GM12878 (cell line): ENCODE data around the gene CBFA2T3. TPM values are rescaled to one million over a fixed set of nuclear protein-coding genes. Genes with fewer than 3 reads are reported as not detected.

Source experiments
- ATAC-seq: fragments of 200-7000 bp; cut with Tn5 transposase; 3 replicates; pipeline ENCODE4 v1.9.1; 2020; ENCODE audit warnings: mild to moderate bottlenecking, moderate library complexity
- BruUV-seq: library from RNA; stranded (reverse); fragments of 400-500 nt; replicated peaks from 2 replicates; lab custom pipeline; 2021; lab: Mats Ljungman, UMichigan
- CTCF ChIA-PET: fragments of 300-600 bp; sonication (Branson Sonifier 250); formaldehyde crosslinking; extraction: SDS; loops from one replicate; lab custom pipeline; 2021; ENCODE audit warnings: inconsistent platforms; lab: Yijun Ruan, JAX
- POLR2A ChIA-PET: fragments of 350-600 bp; formaldehyde crosslinking; extraction: SDS; loops from one replicate; lab custom pipeline; 2021; ENCODE audit warnings: inconsistent platforms; lab: Charles Lee
- RAD21 ChIA-PET: fragments of 300-600 bp; sonication (Branson Sonifier 250); formaldehyde crosslinking; loops from one replicate; lab custom pipeline; 2023; ENCODE audit warnings: antibody characterized with exemption; ENCODE audit not compliant: unreplicated experiment; lab: Charles Lee
- SMC1A ChIA-PET: fragments of 300-600 bp; sonication (Branson Sonifier 250); formaldehyde crosslinking; loops from one replicate; lab custom pipeline; 2023; ENCODE audit not compliant: unreplicated experiment, uncharacterized antibody; lab: Charles Lee
- DNase-seq: peaks from one replicate; pipeline ENCODE4 v3.0.0-alpha.2; 2011; ENCODE audit warnings: low read depth, low spot score
- FAIRE-seq: peaks from 3 replicates; lab custom pipeline; 2011; peaks lifted over from hg19 to GRCh38; lab: Jason Lieb, UNC
- H2AFZ ChIP-seq: 2 replicates; pipeline ENCODE4 v1.6.0; 2011; ENCODE audit warnings: low read depth, low read length, control low read depth; ENCODE audit not compliant: control insufficient read depth
- H3K27ac ChIP-seq: 2 replicates; pipeline ENCODE4 v1.5.1; 2011; ENCODE audit warnings: control low read depth; ENCODE audit not compliant: control insufficient read depth, insufficient read depth
- H3K27me3 ChIP-seq, 2 experiments: replicated peaks in 1 of 2; 2 replicates each; pipeline versions ENCODE4 v1.6.0 to v1.6.1; 2011; ENCODE audit warnings: low read length in 1 of 2; ENCODE audit not compliant: control insufficient read depth in 2 of 2, insufficient read depth in 2 of 2
- H3K36me3 ChIP-seq, 2 experiments: 2 replicates each; pipeline ENCODE4 v1.5.1; 2011; ENCODE audit warnings: low read length in 1 of 2; ENCODE audit not compliant: control insufficient read depth in 2 of 2, insufficient read depth in 2 of 2
- H3K4me1 ChIP-seq: 2 replicates; pipeline ENCODE4 v1.6.1; 2011; ENCODE audit warnings: mild to moderate bottlenecking, low read length, moderate library complexity, mixed read lengths; ENCODE audit not compliant: control insufficient read depth, insufficient read depth
- H3K4me2 ChIP-seq: 2 replicates; pipeline ENCODE4 v1.6.0; 2011; ENCODE audit warnings: control low read depth; ENCODE audit not compliant: control insufficient read depth, insufficient read depth
- H3K4me3 ChIP-seq: fragments of 200-600 bp; sonication (generic); 2 replicates; pipeline ENCODE4 v1.5.1; 2016
- H3K79me2 ChIP-seq: 2 replicates; pipeline ENCODE4 v1.6.0; 2011; ENCODE audit warnings: low read length; ENCODE audit not compliant: control insufficient read depth, insufficient read depth
- H3K9ac ChIP-seq: 2 replicates; pipeline ENCODE4 v1.8.0; 2011; ENCODE audit warnings: low read length, control low read depth, mixed read lengths; ENCODE audit not compliant: control insufficient read depth, insufficient read depth
- H3K9me3 ChIP-seq: replicated peaks from 3 replicates; pipeline ENCODE4 v1.5.1; 2011; ENCODE audit warnings: mild to moderate bottlenecking, low read length; ENCODE audit not compliant: control insufficient read depth, insufficient read depth
- H4K20me1 ChIP-seq: 2 replicates; pipeline ENCODE4 v1.6.0; 2011; ENCODE audit not compliant: control insufficient read depth, insufficient read depth
- CBFB ChIP-seq: IDR thresholded peaks from 2 replicates; pipeline ENCODE4 v1.6.1; 2016; ENCODE audit warnings: antibody characterized with exemption, low read depth
- CREB1 ChIP-seq: IDR thresholded peaks from 2 replicates; pipeline ENCODE4 v1.6.1; 2012; ENCODE audit warnings: low read depth, mild to moderate bottlenecking, inconsistent platforms
- ETV6 ChIP-seq, 2 experiments: fragments of 450-650 bp in 1 of 2; IDR thresholded peaks in 1 of 2; conservative IDR thresholded peaks in 1 of 2; 2 replicates each; pipeline ENCODE4 v1.6.1; 2014; ENCODE audit warnings: antibody characterized with exemption in 1 of 2, borderline replicate concordance in 1 of 2, low read depth in 1 of 2, mild to moderate bottlenecking in 1 of 2, moderate library complexity in 1 of 2
- IKZF2 ChIP-seq, 2 experiments: fragments of 450-650 bp; IDR thresholded peaks; 2 replicates each; pipeline ENCODE4 v1.6.1; 2017; ENCODE audit warnings: mild to moderate bottlenecking in 2 of 2, moderate library complexity in 2 of 2
- NRF1 ChIP-seq: conservative IDR thresholded peaks from 2 replicates; pipeline ENCODE4 v1.6.1; 2011; ENCODE audit warnings: mild to moderate bottlenecking, low read depth, low read length, improper control_type of control experiment
- RAD51 ChIP-seq: fragments of 450-650 bp; IDR thresholded peaks from 2 replicates; pipeline ENCODE4 v1.6.1; 2016; ENCODE audit warnings: moderate library complexity, mild to moderate bottlenecking, inconsistent platforms
- RB1 ChIP-seq: fragments of 450-650 bp; formaldehyde crosslinking; IDR thresholded peaks from 2 replicates; pipeline ENCODE4 v1.6.1; 2017; ENCODE audit warnings: mild to moderate bottlenecking, borderline replicate concordance
- SPI1 ChIP-seq: IDR thresholded peaks from 2 replicates; pipeline ENCODE4 v1.6.1; 2011; ENCODE audit warnings: low read depth, mild to moderate bottlenecking, low read length, moderate library complexity, borderline replicate concordance; ENCODE audit not compliant: insufficient read depth
- ZNF24 ChIP-seq: fragments of 450-650 bp; IDR thresholded peaks from 2 replicates; pipeline ENCODE4 v1.6.1; 2017; ENCODE audit warnings: antibody characterized with exemption, mild to moderate bottlenecking
- ZSCAN29 ChIP-seq: fragments of 450-650 bp; IDR thresholded peaks from 2 replicates; pipeline ENCODE4 v1.6.1; 2017; ENCODE audit warnings: mild to moderate bottlenecking, moderate library complexity
- WGBS: methylation state at CpG from one replicate; pipeline ENCODE4 v1.1.6; 2016; ENCODE audit warnings: low lambda C conversion rate; ENCODE audit not compliant: insufficient replicate concordance, insufficient coverage; ENCODE audit errors: missing lambda C conversion rate; 5-methylcytosine and 5-hydroxymethylcytosine counted together
- in situ Hi-C: fragments of 300-500 bp; cut with MboI; formaldehyde crosslinking; loops from 9 replicates; pipeline ENCODE4 v1.14.3; 2018; ENCODE audit warnings: mixed read lengths
- intact Hi-C: fragments of 100-400 bp; cut with micrococcal nuclease; formaldehyde crosslinking; loops from one replicate; pipeline ENCODE4 v1.14.2; 2022; ENCODE audit not compliant: unreplicated experiment
- polyA plus RNA-seq, 11 experiments: library from polyadenylated mRNA; depleted of rRNA in 4 of 11; unstranded in 6 of 11; stranded (reverse) in 5 of 11; fragments of >200 nt; fragmentation: Nextera tagmentation in 4 of 11; fragmentation: Illumina TruSeq in 1 of 11; extraction: Ambion mirVana in 4 of 11; extraction: Trizol in 1 of 11; gene quantifications; 1 replicate in 1 of 11; 2 replicates in 10 of 11; pipeline versions ENCODE4 v1.2.1 to v1.2.3, GENCODE V29; 2011 to 2016; ENCODE audit warnings: inconsistent platforms in 2 of 11, missing spikeins in 2 of 11, low read depth in 1 of 11
- total RNA-seq, 4 experiments: library from RNA; depleted of rRNA in 3 of 4; stranded (reverse); fragments of >200 nt in 3 of 4; fragmentation: Illumina TruSeq in 1 of 4; extraction: Trizol in 1 of 4; gene quantifications; 2 replicates each; pipeline versions ENCODE4 v1.2.1 to v1.2.3, GENCODE V29; 2013 to 2021
- TF ChIP-seq, protein P1 (sequence below): fragments of 150-350 bp; IDR thresholded peaks from 2 replicates; pipeline ENCODE4 v1.6.1; 2016; ENCODE audit warnings: low read depth, low read length
- TF ChIP-seq, protein P2 (sequence below): fragments of 450-650 bp; formaldehyde crosslinking; IDR thresholded peaks from 2 replicates; pipeline ENCODE4 v1.5.0; 2022; ENCODE audit warnings: mild to moderate bottlenecking, missing genetic modification characterization

Gene CBFA2T3
- total and polyA plus RNA-seq, 10 of the 15 experiments (the other 5 are each of a cell fraction or from before 2014, with no cell fraction given), result 0.69 to 42.6 (median 4.5) TPM

DNA sequence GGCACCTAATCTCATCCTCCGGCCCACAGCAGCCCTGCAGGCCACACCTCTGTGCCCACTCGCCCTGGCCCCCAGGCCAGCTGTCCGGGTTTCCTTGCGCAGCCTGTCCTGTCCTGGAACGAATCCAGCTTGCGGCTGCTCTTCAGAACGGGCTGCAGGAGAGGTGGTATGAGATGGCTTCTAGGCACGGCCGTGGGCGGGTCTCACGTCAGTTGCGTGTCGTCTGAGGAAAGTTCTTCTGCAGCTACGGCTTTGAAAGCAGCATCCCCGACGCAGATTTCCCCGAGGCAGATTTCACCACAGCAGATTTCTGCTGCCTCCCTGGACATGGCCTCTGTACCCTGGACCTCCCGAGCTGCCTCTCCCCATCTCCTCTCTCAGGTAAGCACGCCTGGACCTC is 138.4 kb downstream of the CBFA2T3 start:
- Histone ChIP-seq H3K79me2 (no peaks in the 10 kb centered on the region), H3K27ac (no peak overlapping the region), H2AFZ (no peak overlapping the region), H3K9me3 (no peaks in the 10 kb centered on the region), H3K36me3 (no peaks in the 10 kb centered on the region; a peak in 1 of 4 replicates), H4K20me1 (no peaks in the 10 kb centered on the region), H3K9ac (no peak overlapping the region), H3K27me3 (no peaks in the 10 kb centered on the region), H3K4me1 (no peaks in the 10 kb centered on the region), H3K4me2 (no peak overlapping the region), H3K4me3 (no peak overlapping the region)
- ChIA-PET RAD21 (no interaction called here), SMC1A (no interaction called here), POLR2A (no interaction called here), CTCF (no interaction called here)
- no peak for DNase-seq
- no peak for ATAC-seq
- intact Hi-C loops (no loop called here), in situ Hi-C loops (no loop called here)
- WGBS, result 87% methylated on average over 19 of the region's 19 CpGs
- BruUV-seq, result no TSS peak
- no peak for FAIRE-seq
- TF ChIP-seq IKZF2 (IDR thresholded peaks at IDR 0.05), result no peak
- no peak for TF ChIP-seq NRF1
- TF ChIP-seq ETV6 (conservative IDR thresholded peaks at IDR 0.05 in 1 of 2, IDR thresholded peaks at IDR 0.05 in 1 of 2; ENCODE audit: borderline replicate concordance in 1 of 2, low read depth in 1 of 2), result no peak
- TF ChIP-seq, protein P1, sequence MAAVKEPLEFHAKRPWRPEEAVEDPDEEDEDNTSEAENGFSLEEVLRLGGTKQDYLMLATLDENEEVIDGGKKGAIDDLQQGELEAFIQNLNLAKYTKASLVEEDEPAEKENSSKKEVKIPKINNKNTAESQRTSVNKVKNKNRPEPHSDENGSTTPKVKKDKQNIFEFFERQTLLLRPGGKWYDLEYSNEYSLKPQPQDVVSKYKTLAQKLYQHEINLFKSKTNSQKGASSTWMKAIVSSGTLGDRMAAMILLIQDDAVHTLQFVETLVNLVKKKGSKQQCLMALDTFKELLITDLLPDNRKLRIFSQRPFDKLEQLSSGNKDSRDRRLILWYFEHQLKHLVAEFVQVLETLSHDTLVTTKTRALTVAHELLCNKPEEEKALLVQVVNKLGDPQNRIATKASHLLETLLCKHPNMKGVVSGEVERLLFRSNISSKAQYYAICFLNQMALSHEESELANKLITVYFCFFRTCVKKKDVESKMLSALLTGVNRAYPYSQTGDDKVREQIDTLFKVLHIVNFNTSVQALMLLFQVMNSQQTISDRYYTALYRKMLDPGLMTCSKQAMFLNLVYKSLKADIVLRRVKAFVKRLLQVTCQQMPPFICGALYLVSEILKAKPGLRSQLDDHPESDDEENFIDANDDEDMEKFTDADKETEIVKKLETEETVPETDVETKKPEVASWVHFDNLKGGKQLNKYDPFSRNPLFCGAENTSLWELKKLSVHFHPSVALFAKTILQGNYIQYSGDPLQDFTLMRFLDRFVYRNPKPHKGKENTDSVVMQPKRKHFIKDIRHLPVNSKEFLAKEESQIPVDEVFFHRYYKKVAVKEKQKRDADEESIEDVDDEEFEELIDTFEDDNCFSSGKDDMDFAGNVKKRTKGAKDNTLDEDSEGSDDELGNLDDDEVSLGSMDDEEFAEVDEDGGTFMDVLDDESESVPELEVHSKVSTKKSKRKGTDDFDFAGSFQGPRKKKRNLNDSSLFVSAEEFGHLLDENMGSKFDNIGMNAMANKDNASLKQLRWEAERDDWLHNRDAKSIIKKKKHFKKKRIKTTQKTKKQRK, result no peak
- no peak for TF ChIP-seq SPI1
- no peak for TF ChIP-seq CBFB
- TF ChIP-seq RAD51, result no peak
- no peak for TF ChIP-seq CREB1
- TF ChIP-seq, protein P2, sequence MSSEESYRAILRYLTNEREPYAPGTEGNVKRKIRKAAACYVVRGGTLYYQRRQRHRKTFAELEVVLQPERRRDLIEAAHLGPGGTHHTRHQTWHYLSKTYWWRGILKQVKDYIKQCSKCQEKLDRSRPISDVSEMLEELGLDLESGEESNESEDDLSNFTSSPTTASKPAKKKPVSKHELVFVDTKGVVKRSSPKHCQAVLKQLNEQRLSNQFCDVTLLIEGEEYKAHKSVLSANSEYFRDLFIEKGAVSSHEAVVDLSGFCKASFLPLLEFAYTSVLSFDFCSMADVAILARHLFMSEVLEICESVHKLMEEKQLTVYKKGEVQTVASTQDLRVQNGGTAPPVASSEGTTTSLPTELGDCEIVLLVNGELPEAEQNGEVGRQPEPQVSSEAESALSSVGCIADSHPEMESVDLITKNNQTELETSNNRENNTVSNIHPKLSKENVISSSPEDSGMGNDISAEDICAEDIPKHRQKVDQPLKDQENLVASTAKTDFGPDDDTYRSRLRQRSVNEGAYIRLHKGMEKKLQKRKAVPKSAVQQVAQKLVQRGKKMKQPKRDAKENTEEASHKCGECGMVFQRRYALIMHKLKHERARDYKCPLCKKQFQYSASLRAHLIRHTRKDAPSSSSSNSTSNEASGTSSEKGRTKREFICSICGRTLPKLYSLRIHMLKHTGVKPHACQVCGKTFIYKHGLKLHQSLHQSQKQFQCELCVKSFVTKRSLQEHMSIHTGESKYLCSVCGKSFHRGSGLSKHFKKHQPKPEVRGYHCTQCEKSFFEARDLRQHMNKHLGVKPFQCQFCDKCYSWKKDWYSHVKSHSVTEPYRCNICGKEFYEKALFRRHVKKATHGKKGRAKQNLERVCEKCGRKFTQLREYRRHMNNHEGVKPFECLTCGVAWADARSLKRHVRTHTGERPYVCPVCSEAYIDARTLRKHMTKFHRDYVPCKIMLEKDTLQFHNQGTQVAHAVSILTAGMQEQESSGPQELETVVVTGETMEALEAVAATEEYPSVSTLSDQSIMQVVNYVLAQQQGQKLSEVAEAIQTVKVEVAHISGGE (CRISPR knock-in tag), result no peak
- no peak for TF ChIP-seq ZNF24
- no peak for TF ChIP-seq ZSCAN29
- no peak for TF ChIP-seq RB1
